K562 (cell line): ENCODE measurements around the gene DAAM1. TPM values are rescaled to one million over a fixed set of nuclear protein-coding genes. Genes with fewer than 3 reads are reported as not detected.

Experiments used
- ATAC-seq: fragments of 200-7000 bp; cut with Tn5 transposase; 3 replicates; pipeline ENCODE4 v1.9.1; 2020; ENCODE audit warnings: moderate library complexity
- BruUV-seq: library from RNA; stranded (reverse); fragments of 400-500 nt; replicated peaks from 2 replicates; lab custom pipeline; 2021; lab: Mats Ljungman, UMichigan
- CTCF ChIA-PET: fragments of 300-600 bp; formaldehyde crosslinking; extraction: SDS; loops from one replicate; lab custom pipeline; 2021; ENCODE audit warnings: low intra/inter-chr PET ratio; lab: Yijun Ruan, JAX
- POLR2A ChIA-PET: fragments of 300-600, 350-650 bp; sonication (Branson Sonifier 250); formaldehyde crosslinking; extraction: SDS; loops from one replicate; lab custom pipeline; 2021; ENCODE audit warnings: antibody characterized with exemption, inconsistent platforms; lab: Yijun Ruan, JAX
- DNase-seq, 4 experiments: peaks; one replicate each; pipeline versions ENCODE4 v3.0.0 to v3.0.0-alpha.2; 2011 to 2018; ENCODE audit warnings: low spot score in 3 of 4, mixed read lengths in 3 of 4; ENCODE audit errors: extremely low read depth in 1 of 4
- FAIRE-seq: peaks from 2 replicates; lab custom pipeline; 2011; peaks lifted over from hg19 to GRCh38; lab: Jason Lieb, UNC
- H2AFZ ChIP-seq: 2 replicates; pipeline ENCODE4 v1.6.0; 2011; ENCODE audit warnings: low read depth, low read length, control low read depth, inconsistent platforms
- H3K27ac ChIP-seq: fragments of 200-600 bp; 3 replicates; pipeline ENCODE4 v1.8.0; 2011; ENCODE audit warnings: low read depth, mild to moderate bottlenecking, control low read depth, inconsistent platforms, low read length, moderate library complexity, mixed read lengths; ENCODE audit errors: extremely low read depth
- H3K27me3 ChIP-seq, 2 experiments: fragments of 300-600 bp in 1 of 2; 2 replicates in 1 of 2; 3 replicates in 1 of 2; pipeline versions ENCODE4 v1.6.0 to v1.8.0; 2011; ENCODE audit warnings: inconsistent platforms in 2 of 2, low read length in 2 of 2, mild to moderate bottlenecking in 1 of 2, mixed read lengths in 1 of 2, moderate library complexity in 1 of 2; ENCODE audit not compliant: control insufficient read depth in 2 of 2, insufficient read depth in 2 of 2
- H3K36me3 ChIP-seq: fragments of 300-600 bp; 3 replicates; pipeline ENCODE4 v1.8.0; 2011; ENCODE audit warnings: mild to moderate bottlenecking, low read length, inconsistent platforms; ENCODE audit not compliant: control insufficient read depth, insufficient read depth
- H3K4me1 ChIP-seq, 2 experiments: fragments of 200-600 bp in 1 of 2; replicated peaks in 1 of 2; 2 replicates in 1 of 2; 3 replicates in 1 of 2; pipeline versions ENCODE4 v1.5.1 to v1.8.0; 2011; ENCODE audit warnings: inconsistent platforms in 2 of 2, low read length in 2 of 2, mild to moderate bottlenecking in 1 of 2, mixed read lengths in 1 of 2, moderate library complexity in 1 of 2; ENCODE audit not compliant: control insufficient read depth in 2 of 2, insufficient read depth in 2 of 2
- H3K4me2 ChIP-seq: 2 replicates; pipeline ENCODE4 v1.6.1; 2011; ENCODE audit warnings: low read length, control low read depth, inconsistent platforms, mixed read lengths; ENCODE audit not compliant: insufficient read depth
- H3K4me3 ChIP-seq: fragments of 200-600 bp; sonication (generic), shearing (Covaris generic); 2 replicates; pipeline ENCODE4 v1.5.1; 2016; ENCODE audit warnings: control low read depth, inconsistent platforms
- H3K79me2 ChIP-seq: fragments of 200-600 bp; 3 replicates; pipeline ENCODE4 v1.8.0; 2011; ENCODE audit warnings: low read length, inconsistent platforms; ENCODE audit not compliant: control insufficient read depth, insufficient read depth
- H3K9ac ChIP-seq, 2 experiments: 2 replicates each; pipeline versions ENCODE4 v1.6.0 to v1.6.1; 2011; ENCODE audit warnings: low read depth in 2 of 2, low read length in 2 of 2, control low read depth in 1 of 2, inconsistent platforms in 1 of 2, mild to moderate bottlenecking in 1 of 2, mixed read lengths in 1 of 2; ENCODE audit not compliant: insufficient read depth in 1 of 2
- H3K9me1 ChIP-seq: one replicate; pipeline ENCODE4 v1.6.0; 2011; ENCODE audit warnings: inconsistent platforms, mild to moderate bottlenecking, low read length, moderate library complexity; ENCODE audit not compliant: control insufficient read depth, insufficient read depth
- H3K9me3 ChIP-seq: replicated peaks from 2 replicates; pipeline ENCODE4 v1.5.1; 2011; ENCODE audit warnings: low read depth, low read length, inconsistent platforms; ENCODE audit not compliant: control insufficient read depth, insufficient read depth
- H4K20me1 ChIP-seq: replicated peaks from 2 replicates; pipeline ENCODE4 v1.6.1; 2011; ENCODE audit warnings: low read length, inconsistent platforms, mixed read lengths; ENCODE audit not compliant: control insufficient read depth, insufficient read depth
- CC2D1A ChIP-seq: fragments of 450-650 bp; IDR thresholded peaks from 2 replicates; pipeline ENCODE4 v1.6.1; 2017; ENCODE audit warnings: mild to moderate bottlenecking
- DPF2 ChIP-seq: fragments of 450-650 bp; IDR thresholded peaks from 2 replicates; pipeline ENCODE4 v1.6.1; 2016
- HNRNPLL ChIP-seq: fragments of 200-400 bp; formaldehyde crosslinking; IDR thresholded peaks from 2 replicates; pipeline ENCODE4 v1.6.1; 2017; ENCODE audit warnings: low read length, low read depth, mild to moderate bottlenecking; ENCODE audit not compliant: poor library complexity, severe bottlenecking
- HOXB6 ChIP-seq: fragments of 250-450 bp; sonication (Bioruptor Pico); IDR thresholded peaks from 2 replicates; pipeline ENCODE4 v1.5.1; 2022; ENCODE audit warnings: mild to moderate bottlenecking, borderline replicate concordance
- KLF16 ChIP-seq: IDR thresholded peaks from 2 replicates; pipeline ENCODE4 v1.6.1; 2016; ENCODE audit warnings: antibody characterized with exemption
- MLLT1 ChIP-seq, 2 experiments: fragments of 450-650 bp; IDR thresholded peaks; 2 replicates each; pipeline ENCODE4 v1.6.1; 2016
- MTA1 ChIP-seq: fragments of 450-650 bp; IDR thresholded peaks from 2 replicates; pipeline ENCODE4 v1.6.1; 2017; ENCODE audit warnings: borderline replicate concordance
- NFATC3 ChIP-seq: fragments of 450-650 bp; IDR thresholded peaks from 2 replicates; pipeline ENCODE4 v1.6.1; 2017; ENCODE audit warnings: mild to moderate bottlenecking
- NFIC ChIP-seq: fragments of 450-650 bp; IDR thresholded peaks from 2 replicates; pipeline ENCODE4 v1.6.1; 2017; ENCODE audit warnings: mild to moderate bottlenecking, inconsistent platforms
- RBBP5 ChIP-seq: fragments of 200-600 bp; sonication (generic); IDR thresholded peaks from 2 replicates; pipeline ENCODE4 v1.6.1; 2012; ENCODE audit warnings: borderline replicate concordance, mild to moderate bottlenecking, low read length, control low read depth, inconsistent platforms; ENCODE audit not compliant: insufficient read depth, poor library complexity, severe bottlenecking
- RFX1 ChIP-seq: fragments of 450-650 bp; IDR thresholded peaks from 2 replicates; pipeline ENCODE4 v1.6.1; 2016; ENCODE audit warnings: mild to moderate bottlenecking, moderate library complexity
- SMARCA4 ChIP-seq: fragments of 450-650 bp; IDR thresholded peaks from 2 replicates; pipeline ENCODE4 v1.6.1; 2016
- TFAP4 ChIP-seq: sonication (generic); formaldehyde crosslinking; IDR thresholded peaks from 2 replicates; pipeline ENCODE4 v1.8.0; 2022; ENCODE audit warnings: missing genetic modification reagents, mild to moderate bottlenecking, moderate library complexity, borderline replicate concordance
- ZBTB17 ChIP-seq: fragments of 450-650 bp; formaldehyde crosslinking; IDR thresholded peaks from 2 replicates; pipeline ENCODE4 v1.4.0; 2020; ENCODE audit warnings: mild to moderate bottlenecking
- ZNF707 ChIP-seq: fragments of 250-450 bp; sonication (Bioruptor Pico); conservative IDR thresholded peaks from 2 replicates; pipeline ENCODE4 v1.8.0; 2022; ENCODE audit warnings: inconsistent platforms, mild to moderate bottlenecking, moderate library complexity
- WGBS: fragments of 100-300 bp; shearing (Covaris generic); methylation state at CpG from one replicate; pipeline ENCODE4 v1.1.6; 2016; ENCODE audit warnings: low coverage, mixed read lengths; ENCODE audit not compliant: insufficient coverage; ENCODE audit errors: missing lambda C conversion rate; 5-methylcytosine and 5-hydroxymethylcytosine counted together
- in situ Hi-C: fragments of 300-500 bp; cut with MboI; formaldehyde crosslinking; loops from 4 replicates; pipeline ENCODE4 v1.15.0; 2018; ENCODE audit warnings: inconsistent platforms, mixed read lengths
- intact Hi-C: fragments of 100-400 bp; cut with micrococcal nuclease; formaldehyde crosslinking; loops from 2 replicates; pipeline ENCODE4 v1.14.2; 2022
- polyA plus RNA-seq, 8 experiments: library from polyadenylated mRNA; depleted of rRNA in 4 of 8; stranded (reverse) in 5 of 8; unstranded in 3 of 8; fragments of >200 nt; fragmentation: Nextera tagmentation in 2 of 8; fragmentation: Illumina TruSeq in 1 of 8; extraction: Ambion mirVana in 2 of 8; extraction: Trizol in 1 of 8; gene quantifications; 2 replicates each; pipeline versions ENCODE4 v1.2.1 to v1.2.3, GENCODE V29; 2011 to 2014; ENCODE audit warnings: inconsistent platforms in 1 of 8, missing spikeins in 1 of 8
- total RNA-seq, 7 experiments: library from RNA; depleted of rRNA in 6 of 7; stranded (reverse); fragments of >200 nt in 6 of 7; fragmentation: Illumina TruSeq in 2 of 7; extraction: Trizol in 2 of 7; gene quantifications; 2 replicates each; pipeline versions ENCODE4 v1.2.1 to v1.2.3, GENCODE V29; 2011 to 2021; ENCODE audit warnings: low replicate concordance in 1 of 7
- TF ChIP-seq, protein P1 (sequence below): sonication (generic); formaldehyde crosslinking; IDR thresholded peaks from 2 replicates; pipeline ENCODE4 v1.9.0; 2022; ENCODE audit warnings: mild to moderate bottlenecking, missing genetic modification reagents
- TF ChIP-seq, protein P2 (sequence below): fragments of 450-650 bp; conservative IDR thresholded peaks from 2 replicates; pipeline ENCODE4 v1.6.1; 2016; ENCODE audit warnings: missing genetic modification characterization, low read depth, mild to moderate bottlenecking, control low read depth, missing compliant biosample characterization

The DAAM1 gene
- total and polyA plus RNA-seq, 9 of the 15 experiments (the other 6 are each of a cell fraction or from before 2014, with no cell fraction given): 3.6 to 11.6 (median 6.7) TPM

DNA sequence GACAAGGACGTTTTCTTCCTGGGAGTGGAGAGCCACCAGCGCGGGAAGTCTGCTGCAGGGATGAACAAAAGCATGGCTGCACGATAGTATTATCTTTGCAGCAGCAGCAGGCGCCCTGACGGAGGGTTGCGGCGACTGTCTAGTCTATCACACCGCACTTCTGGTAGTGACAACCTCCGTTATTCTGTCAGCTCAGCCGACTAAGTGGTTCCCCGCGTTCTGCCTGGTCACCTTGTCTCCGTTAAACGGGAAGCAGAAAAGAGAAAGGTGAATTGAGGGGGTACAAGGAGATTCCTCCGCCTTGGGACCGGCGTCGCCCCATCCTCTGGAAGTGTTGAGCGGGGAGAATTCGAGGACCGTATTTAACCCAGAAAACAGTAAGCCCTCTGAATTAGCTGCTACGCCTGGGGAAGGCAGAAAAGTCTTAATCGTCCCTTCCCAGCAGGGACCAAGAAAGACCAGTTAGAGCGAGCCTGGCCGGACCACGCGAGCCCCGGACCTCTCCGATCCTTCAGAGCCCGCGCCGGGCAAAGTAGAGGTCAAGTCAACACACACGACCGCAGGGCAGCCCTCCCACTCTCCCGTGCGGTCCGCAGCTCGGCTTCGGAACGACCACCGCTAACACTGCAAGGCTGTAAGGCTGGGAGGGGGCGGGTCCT, 536 bp upstream of the DAAM1 start:
- peak; percentile 23 to 86 (median 45) for DNase-seq
- peak; percentile 65 for ATAC-seq
- peak overlapping the region; percentile 91 for H3K4me3 ChIP-seq
- H4K20me1 ChIP-seq: peaks cover 13% of the 10 kb centered on the region; the same call in 1 of the 2 replicates
- peaks cover 18% of the 10 kb centered on the region for H3K79me2 ChIP-seq
- FAIRE-seq: peak; percentile 94
- H3K9ac ChIP-seq: peak overlapping the region; percentile 82 to 92
- under 1% methylated on average over 41 of the region's 43 CpGs for WGBS
- intact Hi-C loops: loop anchor here (5.0 kb wide), 1 partner anchor 891 kb away; the partner anchor contains the start of gene ARID4A
- no peaks in the 10 kb centered on the region for H3K36me3 ChIP-seq
- peak overlapping the region; percentile 91 for H2AFZ ChIP-seq
- no peaks in the 10 kb centered on the region for H3K27me3 ChIP-seq
- no peaks in the 10 kb centered on the region for H3K9me3 ChIP-seq
- BruUV-seq: TSS peak; percentile 99
- peak overlapping the region; percentile 96 for H3K4me2 ChIP-seq
- peaks cover 16 to 18% of the 10 kb centered on the region in 2 experiments; a peak in 4 of 5 replicates for H3K4me1 ChIP-seq
- in situ Hi-C loops: no loop called here
- CTCF ChIA-PET: no interaction called here
- POLR2A ChIA-PET: interaction anchor here (0.7 to 1.9 kb wide), 3 partner anchors 11 to 16 kb away, joined by 3 to 5 read pairs (median 3); no protein-coding TSS in a partner anchor
- H3K9me1 ChIP-seq: no peaks in the 10 kb centered on the region
- H3K27ac ChIP-seq: peak overlapping the region; percentile 93
- peak; percentile 79; the same call in 1 of the 2 replicates for TF ChIP-seq KLF16
- TF ChIP-seq RBBP5: peak; percentile 17
- TF ChIP-seq MLLT1 (IDR thresholded peaks at IDR 0.05): 0 out of 4 replicates have a peak, but pooled peaks of 1 of the 2 experiments have one; percentile 57
- TF ChIP-seq NFATC3: peak; percentile 87; the same call in 1 of the 2 replicates
- TF ChIP-seq ZBTB17 (CRISPR knock-in tag): peak; percentile 30; the same call in 1 of the 2 replicates
- peak; percentile 43; the same call in 1 of the 2 replicates for TF ChIP-seq CC2D1A
- TF ChIP-seq, protein P1, sequence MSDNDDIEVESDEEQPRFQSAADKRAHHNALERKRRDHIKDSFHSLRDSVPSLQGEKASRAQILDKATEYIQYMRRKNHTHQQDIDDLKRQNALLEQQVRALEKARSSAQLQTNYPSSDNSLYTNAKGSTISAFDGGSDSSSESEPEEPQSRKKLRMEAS (CRISPR knock-in tag): peak; percentile 66
- TF ChIP-seq, protein P2, sequence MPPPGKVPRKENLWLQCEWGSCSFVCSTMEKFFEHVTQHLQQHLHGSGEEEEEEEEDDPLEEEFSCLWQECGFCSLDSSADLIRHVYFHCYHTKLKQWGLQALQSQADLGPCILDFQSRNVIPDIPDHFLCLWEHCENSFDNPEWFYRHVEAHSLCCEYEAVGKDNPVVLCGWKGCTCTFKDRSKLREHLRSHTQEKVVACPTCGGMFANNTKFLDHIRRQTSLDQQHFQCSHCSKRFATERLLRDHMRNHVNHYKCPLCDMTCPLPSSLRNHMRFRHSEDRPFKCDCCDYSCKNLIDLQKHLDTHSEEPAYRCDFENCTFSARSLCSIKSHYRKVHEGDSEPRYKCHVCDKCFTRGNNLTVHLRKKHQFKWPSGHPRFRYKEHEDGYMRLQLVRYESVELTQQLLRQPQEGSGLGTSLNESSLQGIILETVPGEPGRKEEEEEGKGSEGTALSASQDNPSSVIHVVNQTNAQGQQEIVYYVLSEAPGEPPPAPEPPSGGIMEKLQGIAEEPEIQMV (tag): peak; percentile 64; the same call in 1 of the 2 replicates
- TF ChIP-seq DPF2: peak; percentile 82
- no peak for TF ChIP-seq RFX1
- peak; percentile 73 for TF ChIP-seq NFIC
- peak; percentile 43 for TF ChIP-seq HNRNPLL
- peak; percentile 78 for TF ChIP-seq SMARCA4
- TF ChIP-seq TFAP4: peak; percentile 60; the same call in 1 of the 2 replicates
- TF ChIP-seq ZNF707 (CRISPR knock-in tag): peak; percentile 68; the same call in 1 of the 2 replicates
- TF ChIP-seq MTA1: 0 out of 2 replicates have a peak, but pooled peaks have one; percentile 17
- TF ChIP-seq HOXB6 (CRISPR knock-in tag): no peak
